ENCODE data around the gene CPS1.

CPS1 gene

DNA sequence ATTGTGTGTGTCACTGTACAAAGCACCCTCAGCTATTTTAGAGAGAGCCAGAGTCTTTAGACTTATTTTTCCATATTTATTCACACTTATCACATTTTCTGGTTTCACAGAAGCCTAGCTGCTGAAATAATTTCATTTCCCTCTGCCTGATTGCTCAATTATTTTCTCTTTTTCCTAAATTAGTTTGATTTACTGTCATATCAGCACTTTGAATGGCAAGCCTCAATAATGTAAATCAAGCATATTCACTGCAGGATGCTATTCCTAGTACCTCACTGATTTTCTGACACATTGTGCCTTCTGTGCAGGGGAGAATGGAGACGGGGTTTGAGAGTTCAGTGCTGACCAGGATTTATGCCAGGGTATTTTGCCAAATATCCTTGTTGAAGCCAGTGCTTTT lies 48.3 kb downstream of the CPS1 start:
- no peak for DNase-seq (ENCODE audit: low read depth in 2 of 2)

DNA sequence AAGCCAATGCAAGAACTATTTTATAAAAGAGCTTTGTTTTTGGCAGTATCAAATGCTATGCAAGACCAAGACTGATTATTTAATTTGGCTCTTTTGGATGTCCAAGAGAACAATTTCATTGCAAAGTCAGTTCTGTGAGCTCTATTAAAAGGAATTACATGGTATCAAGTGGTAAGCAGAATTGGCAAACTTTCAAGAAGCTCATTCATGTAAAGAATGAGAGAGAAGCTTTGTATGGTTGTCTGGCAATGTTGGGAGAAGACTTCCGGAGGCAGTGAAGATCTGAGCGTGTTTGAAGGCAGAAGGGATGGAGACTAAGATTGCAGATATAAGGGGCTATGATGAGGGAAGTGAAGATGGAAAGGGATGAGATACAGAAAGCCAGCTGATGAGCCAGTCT lies 49.6 kb downstream of the CPS1 start:
- no peak for DNase-seq (ENCODE audit: low read depth in 2 of 2)

DNA sequence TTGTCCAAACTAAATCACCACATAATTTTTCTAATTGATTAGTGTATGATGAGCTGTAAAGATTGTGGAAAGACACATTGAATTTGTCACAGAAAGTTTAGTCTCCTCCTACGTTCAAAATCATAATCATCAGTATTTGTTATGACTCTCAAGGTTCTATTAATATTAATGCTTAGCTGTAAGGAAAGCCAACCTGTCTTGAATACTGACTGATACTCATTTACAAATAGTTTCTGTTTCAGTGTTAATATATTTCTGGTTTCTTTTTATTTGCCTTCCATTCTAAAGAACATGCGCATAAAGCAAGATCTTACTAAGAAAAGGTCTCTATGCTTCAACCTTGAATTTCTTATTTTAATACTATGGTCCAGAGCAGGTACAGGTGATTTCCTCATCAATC lies 55.1 kb downstream of the CPS1 start:
- DNase-seq (ENCODE audit: low read depth in 2 of 2) = no peak

DNA sequence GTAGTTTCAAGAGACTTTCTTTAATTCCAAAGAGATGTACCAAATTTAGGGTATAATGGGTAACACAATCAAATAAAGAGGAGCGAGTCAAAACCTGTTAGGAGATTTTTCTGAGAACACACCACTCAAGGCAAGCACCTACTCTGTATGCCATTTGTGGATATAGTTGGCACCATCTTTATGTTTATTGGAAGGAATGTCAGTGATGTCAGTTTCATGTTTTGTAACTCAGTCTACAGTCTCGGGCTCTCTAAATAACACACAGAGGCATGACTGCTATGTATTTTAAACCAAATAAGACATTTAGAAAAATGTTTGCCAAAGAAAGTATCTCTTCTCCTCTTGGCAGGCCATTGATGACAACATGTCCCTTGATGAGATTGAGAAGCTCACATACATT lies 59.7 kb downstream of the CPS1 start:
- DNase-seq (ENCODE audit: low read depth in 2 of 2) = no peak

DNA sequence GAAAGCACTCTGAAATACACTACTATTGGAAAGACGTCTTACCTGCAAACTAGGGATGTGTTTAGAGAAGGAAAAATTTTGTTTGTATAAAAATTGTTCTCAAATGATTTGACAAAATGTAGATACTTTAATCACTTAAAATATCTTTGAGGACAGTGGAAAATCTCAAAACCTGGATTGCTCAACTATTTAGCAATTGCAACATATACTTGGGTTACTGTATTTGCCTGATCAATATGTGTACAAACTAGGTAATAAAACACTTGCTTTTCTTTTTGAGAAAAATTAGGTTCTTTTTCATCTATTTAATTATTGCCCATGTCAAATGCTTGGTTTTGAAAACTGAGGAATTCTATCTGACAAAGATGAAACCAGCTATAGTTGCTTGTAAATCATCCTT lies 60.9 kb downstream of the CPS1 start:
- no peak for DNase-seq (ENCODE audit: low read depth in 2 of 2)

DNA sequence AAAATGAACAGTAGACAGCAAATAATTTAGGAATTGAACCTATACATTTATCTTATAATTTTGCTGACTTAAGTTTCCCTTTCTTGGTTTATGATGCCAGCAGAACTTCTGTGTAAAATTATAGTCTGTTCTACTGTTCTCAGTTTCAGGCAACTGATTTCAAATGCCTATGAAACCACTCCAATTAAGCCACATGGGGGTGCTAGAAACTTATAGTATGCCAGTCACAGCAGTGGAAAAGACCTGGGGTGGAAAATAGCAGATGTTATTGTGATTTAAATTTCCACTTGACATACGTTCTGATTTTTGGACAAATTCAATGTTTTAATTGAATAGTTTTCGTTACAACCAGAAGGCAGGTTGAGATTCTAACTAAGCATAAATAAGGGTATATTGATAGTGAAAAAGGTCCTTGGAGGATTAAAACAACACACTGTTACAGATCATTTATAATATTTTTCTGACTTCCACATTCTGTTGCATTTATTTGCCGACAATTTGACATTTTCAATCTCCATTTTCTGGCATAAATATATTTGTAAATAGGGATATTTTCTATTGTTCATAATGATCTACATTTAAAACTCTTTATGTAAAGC lies 61.4 kb downstream of the CPS1 start:
- no peak for DNase-seq (ENCODE audit: low read depth in 2 of 2)

DNA sequence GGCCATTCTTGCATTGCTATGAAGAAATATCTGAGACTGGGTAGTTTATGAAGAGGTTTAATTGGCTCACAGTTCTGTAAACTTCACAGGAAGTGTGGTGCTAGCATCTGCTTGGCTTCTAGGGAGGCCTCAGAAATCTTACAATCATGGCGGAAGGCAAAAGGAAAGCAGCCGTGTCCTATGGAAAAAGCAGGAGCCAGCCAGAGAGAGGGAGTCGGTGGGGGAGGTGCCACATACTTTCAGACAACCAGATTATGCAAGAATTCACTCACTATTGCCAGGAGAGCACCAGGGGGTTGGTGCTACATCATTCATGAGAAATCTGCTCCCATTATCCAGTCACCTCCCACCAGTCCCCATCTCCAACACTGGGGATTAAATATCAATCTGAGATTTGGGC lies 64.1 kb downstream of the CPS1 start:
- no peak for DNase-seq (ENCODE audit: low read depth in 2 of 2)

DNA sequence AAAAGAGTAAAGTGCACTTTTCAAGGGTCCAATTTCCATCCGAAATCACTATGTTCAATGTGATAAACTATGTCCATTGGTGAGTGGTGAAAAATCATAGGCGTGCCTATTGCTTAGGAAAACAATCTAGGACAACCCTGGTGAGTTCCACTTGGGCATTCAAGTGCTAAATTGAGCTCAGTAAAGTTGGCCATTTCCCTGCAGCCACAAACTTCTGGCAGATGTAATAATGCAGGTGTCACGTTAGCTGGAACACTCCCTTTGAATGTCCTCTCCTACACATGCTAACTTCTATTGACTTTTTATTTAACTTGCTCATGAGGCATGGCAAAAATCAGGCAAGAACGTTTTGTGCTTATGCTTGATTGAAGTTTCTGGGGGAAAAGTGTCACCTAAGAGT lies 67.1 kb downstream of the CPS1 start:
- no peak for DNase-seq (ENCODE audit: low read depth in 2 of 2)

DNA sequence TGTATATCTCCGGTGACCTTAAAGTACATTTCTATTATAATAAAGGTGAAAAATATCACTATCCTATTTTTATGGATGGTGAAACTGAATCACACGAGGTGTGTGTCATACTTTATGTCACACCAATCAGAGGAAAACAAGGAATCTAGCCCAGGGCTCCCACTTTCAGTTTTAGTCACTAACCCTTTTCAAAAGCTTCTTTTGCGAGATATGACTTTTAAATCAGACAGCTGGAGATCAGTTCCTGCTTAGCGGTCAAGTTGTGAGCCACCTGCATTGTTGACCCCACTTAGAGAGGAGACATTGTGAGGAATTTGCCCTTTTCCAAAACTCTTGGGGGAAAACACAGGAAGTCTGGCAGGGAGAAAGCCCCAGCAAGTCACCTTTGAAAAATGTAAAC lies 70.5 kb downstream of the CPS1 start:
- no peak for DNase-seq (ENCODE audit: low read depth in 2 of 2)

DNA sequence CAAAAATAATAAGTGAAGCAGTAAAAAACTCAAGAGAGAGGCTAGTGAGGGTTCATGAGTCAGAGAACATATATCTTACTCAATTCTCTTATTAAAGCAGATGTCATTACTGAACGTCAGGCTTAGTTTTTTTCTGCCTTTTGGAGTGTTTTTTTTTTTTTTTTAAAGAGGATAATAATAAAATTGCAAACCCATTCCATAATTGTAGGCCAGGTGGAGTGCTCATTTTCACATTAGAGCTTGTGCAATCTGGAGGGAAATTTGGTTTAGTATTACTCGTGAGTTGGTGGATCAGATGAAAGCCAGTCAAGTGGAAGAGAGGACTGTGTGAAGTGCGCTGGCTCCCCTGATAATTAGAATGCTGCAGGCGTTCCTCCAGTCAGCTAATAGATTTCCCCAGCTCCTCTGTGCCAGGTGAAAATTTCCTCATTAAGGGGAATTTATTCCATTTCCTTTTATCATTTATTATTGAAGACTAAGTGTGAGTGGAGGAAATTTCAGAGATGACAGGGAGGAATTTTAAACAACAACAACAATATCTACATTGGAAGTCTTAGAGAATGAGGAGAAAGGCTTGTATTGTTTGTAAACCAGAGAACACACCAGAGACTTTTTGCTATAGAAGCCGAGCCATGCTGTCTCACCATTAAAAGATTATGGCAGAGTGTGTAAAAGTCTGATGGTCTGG lies 74.6 kb downstream of the CPS1 start:
- no peak for DNase-seq (ENCODE audit: low read depth in 2 of 2)

DNA sequence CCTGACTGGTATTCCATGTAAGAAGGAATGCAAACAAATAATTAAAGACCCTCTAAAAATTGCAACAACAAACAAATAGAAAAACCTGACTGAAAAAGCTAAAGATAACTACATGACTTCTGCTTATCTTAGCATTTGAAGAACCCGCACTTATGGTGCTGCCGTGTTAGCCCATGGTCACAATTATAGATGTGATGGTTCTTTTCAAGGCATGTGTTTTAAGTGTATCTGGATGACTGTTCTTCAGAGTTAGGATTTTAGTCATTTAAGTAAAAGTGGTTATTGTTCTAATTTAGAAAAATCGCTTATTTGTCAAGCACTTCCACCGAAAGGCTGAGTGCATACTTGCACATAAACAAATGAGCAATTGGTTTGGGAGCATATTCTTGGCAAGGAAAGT lies 77.3 kb downstream of the CPS1 start:
- no peak for DNase-seq (ENCODE audit: low read depth in 2 of 2)

DNA sequence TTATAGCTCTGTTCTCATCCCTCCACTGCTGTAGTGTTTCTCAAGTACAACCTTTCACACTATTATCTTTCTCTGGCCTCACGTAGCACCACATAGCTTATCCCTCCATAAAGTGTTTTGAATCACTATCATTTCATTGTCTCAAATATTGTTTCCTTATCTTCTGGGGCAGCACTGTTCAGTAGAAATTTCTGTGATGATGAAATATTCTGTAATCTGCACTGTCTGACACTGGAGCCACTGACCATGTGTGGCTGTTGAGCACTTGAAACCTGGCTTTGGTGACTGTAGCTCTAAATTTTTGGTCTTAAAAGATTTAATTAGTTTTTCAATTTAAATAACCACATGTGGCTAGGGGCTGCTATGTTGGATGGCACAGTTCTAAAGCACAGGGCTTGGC lies 78.9 kb downstream of the CPS1 start:
- DNase-seq (ENCODE audit: low read depth in 2 of 2) = no peak

DNA sequence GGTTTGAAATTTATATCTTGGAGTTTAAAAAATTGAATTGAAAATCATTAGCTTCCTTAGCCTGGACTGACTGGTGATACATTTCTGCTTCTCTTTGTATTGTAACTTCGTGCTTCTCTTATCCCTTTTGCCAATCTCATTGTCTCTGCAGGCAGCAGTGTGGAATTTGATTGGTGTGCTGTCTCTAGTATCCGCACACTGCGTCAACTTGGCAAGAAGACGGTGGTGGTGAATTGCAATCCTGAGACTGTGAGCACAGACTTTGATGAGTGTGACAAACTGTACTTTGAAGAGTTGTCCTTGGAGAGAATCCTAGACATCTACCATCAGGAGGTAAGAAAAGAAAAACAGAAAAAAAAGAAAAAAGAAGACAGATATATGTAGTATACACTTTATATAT lies 85.9 kb downstream of the CPS1 start:
- DNase-seq (ENCODE audit: low read depth in 2 of 2) = no peak

DNA sequence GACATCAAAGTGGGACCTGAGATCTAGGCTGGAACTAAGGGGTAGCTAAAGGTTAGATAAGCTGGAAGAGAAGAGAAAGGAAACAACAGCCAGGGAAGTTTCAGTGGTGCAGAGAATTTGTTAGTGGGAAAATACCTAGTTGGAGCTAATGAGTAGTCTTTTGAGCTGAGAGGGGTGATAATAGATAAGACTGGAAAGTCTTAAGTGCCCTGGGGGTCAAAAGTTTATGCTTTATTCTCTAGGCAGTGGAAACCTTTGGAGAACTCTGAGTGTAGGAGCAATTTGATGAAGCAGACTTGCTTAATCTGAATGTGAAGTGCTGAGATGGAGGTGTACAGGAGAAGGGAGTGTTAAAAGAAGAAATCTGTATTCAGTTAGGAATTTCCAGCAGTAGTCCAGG lies 90.8 kb downstream of the CPS1 start:
- no peak for DNase-seq (ENCODE audit: low read depth in 2 of 2)

DNA sequence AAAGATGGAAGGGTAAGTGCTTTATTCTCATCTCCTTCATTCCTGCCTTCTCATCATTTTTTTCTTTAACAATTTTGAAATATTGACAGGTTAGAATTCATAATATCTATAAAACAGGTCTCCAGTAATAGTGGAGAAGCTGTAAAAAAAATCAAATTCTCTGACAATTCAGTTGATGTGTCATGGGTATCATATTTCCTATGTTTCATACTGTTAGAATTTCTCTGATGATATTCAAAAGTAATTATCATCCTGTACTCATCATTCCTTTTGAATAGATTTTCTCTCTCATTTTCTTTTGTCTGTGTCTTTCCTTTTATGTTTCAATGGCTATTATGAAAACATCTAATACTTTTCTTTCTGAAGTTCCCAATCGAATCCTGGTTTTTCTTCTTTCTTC lies 97.7 kb downstream of the CPS1 start:
- DNase-seq (ENCODE audit: low read depth in 2 of 2) = no peak

DNA sequence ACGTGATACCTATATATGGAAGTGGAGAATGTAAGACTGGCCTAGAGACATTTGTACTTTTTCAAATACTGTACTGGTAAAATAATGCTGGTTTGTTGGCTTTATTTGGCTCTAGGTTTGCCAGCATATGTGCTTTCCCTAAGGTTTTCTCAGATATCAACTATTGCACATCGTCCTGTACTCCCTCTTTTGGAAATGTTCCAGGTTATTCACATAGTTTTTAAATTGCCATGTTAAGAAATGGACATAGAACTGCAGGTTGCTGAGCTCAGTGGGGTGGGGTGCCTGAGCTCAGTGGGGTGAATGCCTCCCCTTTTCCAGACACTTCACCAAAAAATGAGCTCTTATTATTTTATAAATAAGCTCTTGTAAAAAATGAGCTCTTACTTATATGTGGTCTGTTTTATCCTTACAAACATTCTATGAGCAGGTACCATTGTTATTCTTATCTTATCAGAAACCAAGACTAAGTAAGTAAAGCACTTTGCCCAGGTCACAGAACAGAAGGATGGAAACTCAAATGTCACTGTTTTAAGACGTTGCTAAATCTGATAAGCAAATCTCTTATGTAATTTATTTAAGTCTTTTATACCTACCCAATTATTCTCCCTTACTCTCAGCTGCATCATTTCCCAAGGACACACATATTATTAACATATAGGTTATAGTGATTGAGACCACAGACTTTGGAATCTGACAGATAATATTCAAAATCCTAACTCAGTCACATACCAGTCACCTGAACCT lies 99.0 kb downstream of the CPS1 start:
- no peak for DNase-seq (ENCODE audit: low read depth in 2 of 2)

DNA sequence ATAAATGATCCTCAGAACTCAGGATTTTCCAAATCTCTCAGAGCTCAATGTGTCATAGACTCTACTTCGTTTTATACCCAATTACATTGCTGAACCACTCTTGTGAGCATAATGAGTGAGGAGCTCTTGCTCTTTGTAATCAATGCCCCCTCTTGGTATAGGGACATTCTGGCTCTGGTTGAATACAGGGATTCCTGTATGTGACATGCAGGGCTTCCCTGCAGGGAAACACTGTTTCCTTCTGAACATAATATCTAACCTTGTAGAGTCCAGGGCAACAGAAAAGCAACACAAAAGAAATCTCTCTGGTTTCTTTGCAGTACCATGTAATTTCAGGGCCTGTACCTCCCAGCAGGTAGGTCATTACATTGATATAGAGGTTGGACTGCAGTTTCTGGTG lies 101.5 kb downstream of the CPS1 start:
- DNase-seq (ENCODE audit: low read depth in 2 of 2) = no peak

DNA sequence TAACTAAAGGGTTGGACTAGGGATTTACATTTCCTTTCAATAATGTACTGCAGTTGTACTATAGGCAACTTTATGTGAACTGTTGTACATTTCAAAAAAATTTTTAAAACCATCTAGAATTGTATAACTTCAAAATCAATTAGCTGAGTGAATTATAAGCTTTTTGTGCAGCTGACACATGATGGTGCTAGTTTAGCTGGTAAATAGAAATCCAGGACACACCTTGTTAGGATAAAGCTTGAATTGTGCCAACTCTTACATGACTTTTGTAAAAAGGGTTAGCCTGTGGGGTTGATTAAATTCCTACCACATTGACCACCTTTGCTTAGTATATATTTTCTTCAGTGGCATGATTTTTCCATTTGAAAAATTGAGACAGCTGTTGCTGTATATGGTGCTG lies 104.4 kb downstream of the CPS1 start:
- no peak for DNase-seq (ENCODE audit: low read depth in 2 of 2)

DNA sequence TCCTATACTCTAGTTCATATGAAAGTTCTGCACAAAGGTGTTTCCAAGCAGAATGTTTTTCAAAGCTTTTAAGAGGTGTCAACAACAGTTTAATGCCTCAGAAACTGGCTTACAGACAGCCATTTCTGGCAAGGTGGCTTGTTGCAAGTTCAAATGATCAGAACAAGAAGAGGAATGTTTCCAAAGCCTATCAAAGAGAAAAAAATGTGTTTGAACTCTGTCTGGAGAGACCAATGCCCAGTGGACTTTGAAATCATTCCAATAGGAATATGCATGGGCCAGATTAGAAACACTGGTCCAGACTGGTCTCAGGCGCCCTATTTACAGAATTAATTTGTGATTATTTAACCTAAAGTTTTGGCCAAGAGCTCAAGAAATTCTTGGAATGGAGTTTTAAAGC lies 106.2 kb downstream of the CPS1 start:
- no peak for DNase-seq (ENCODE audit: low read depth in 2 of 2)

DNA sequence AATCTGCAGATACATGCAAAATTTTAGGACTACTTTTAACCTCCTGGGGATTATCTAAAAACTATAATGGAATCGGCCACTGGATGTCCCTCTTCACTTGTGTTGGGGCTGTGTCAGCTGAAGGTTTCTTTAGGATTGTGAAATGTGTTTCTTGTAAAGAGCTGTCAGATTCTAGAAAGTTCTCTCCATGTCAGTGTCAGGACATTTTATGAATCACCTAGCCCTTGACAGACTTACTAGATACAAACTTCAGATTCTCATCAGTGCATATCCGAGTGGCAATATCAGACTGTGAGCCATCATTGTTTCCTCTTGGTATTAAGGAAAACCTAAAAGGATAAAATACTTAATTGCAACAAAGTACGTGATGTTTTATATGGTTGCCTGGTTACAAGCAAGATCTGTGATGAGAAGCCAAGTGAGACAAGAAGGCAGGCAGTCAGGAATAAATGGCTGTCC lies 107.3 kb downstream of the CPS1 start:
- DNase-seq (ENCODE audit: low read depth in 2 of 2) = no peak

DNA sequence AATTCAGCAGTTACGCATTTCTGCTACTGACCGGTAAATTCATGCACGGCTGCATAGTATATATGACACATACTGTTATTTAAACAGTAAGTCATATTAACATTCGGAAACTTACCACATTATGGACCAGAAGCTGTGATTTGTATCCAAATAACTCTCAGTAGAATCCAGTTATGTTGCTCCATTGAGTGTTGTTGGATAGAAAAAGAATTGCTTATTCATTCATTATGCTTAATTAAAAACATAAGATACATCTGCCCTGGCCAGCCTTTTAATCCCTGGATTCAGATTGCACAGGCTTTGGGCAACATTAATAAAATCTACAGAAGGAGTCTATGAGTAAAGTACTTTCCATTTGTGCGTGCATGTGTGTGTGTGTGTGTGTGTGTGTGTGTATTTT lies 111.3 kb downstream of the CPS1 start:
- peak in 1 of 2 experiments; percentile 0 for DNase-seq (ENCODE audit: low read depth in 2 of 2)

DNA sequence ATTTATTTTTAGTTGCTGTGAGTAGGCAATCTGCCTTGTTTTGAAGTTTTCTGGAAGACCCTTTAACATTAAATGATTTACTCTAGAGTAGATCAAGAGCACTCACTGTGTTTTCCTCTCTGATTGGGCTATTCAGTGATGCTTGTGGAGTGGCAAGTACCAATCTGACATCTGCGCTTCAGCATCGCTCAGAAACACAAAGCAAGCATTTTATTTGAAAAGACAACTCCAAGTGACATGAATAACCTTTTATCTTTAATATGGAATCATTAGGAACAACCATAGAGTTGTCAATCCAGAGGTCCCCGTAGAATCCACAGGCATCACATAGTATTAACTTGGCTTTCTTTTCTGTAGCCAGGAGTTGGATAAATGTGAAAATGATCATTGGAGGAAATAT lies 114.7 kb downstream of the CPS1 start:
- DNase-seq (ENCODE audit: low read depth in 2 of 2) = no peak

DNA sequence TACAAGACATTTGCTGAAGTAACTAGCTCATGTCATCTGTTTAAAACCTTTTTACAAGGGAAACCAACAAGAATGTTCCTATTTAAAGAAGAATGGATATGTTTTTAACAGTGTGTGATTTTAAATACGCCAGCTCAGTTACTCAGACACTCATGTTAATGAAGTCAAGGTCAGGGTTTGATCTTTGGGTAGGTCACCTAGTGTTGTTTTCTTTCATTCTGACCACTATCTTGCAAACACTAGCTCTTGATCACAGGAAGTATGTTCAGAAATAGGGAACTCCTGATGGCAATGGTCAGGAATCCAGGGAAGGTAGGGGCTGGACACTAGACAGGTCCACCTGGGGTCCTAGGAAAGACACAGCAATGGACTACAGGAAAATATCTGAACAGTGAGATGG lies 116.7 kb downstream of the CPS1 start:
- DNase-seq (ENCODE audit: low read depth in 2 of 2) = no peak

All from fibroblast of skin of left quadriceps (primary cell).